Astrocyte (in vitro differentiated cells and primary cell): Measurements from ENCODE around the gene IKBKG. TPM values are rescaled to one million over a fixed set of nuclear protein-coding genes. Genes with fewer than 3 reads are reported as not detected.
"Not testable (repeated sequence)": the region's sequence is repeated elsewhere in the genome, so short reads cannot be mapped to it uniquely, and the experiment has no call there.

Source experiments
- DNase-seq: peaks from one replicate; pipeline ENCODE4 v3.0.0-alpha.2; 2010; ENCODE audit warnings: low read depth
- FAIRE-seq: peaks from 2 replicates; lab custom pipeline; 2011; peaks lifted over from hg19 to GRCh38; lab: Jason Lieb, UNC
- H2AFZ ChIP-seq: 2 replicates; pipeline ENCODE4 v1.6.0; 2012; ENCODE audit warnings: low read depth, low read length, inconsistent platforms
- H3K27ac ChIP-seq: 2 replicates; pipeline ENCODE4 v1.5.1; 2011; ENCODE audit warnings: low read depth, low read length, inconsistent platforms
- H3K27me3 ChIP-seq: 2 replicates; pipeline ENCODE4 v1.6.0; 2011; ENCODE audit warnings: low read length, inconsistent platforms; ENCODE audit not compliant: insufficient read depth
- H3K36me3 ChIP-seq: 2 replicates; pipeline ENCODE4 v1.5.1; 2011; ENCODE audit warnings: low read length, inconsistent platforms; ENCODE audit not compliant: insufficient read depth
- H3K4me1 ChIP-seq: 2 replicates; pipeline ENCODE4 v1.5.1; 2011; ENCODE audit warnings: low read length, inconsistent platforms; ENCODE audit not compliant: insufficient read depth
- H3K4me2 ChIP-seq: 2 replicates; pipeline ENCODE4 v1.6.0; 2012; ENCODE audit warnings: low read length, inconsistent platforms
- H3K4me3 ChIP-seq: 2 replicates; pipeline ENCODE4 v1.5.1; 2011; ENCODE audit warnings: low read depth, mild to moderate bottlenecking, low read length, inconsistent platforms; ENCODE audit not compliant: insufficient read depth
- H3K79me2 ChIP-seq: 2 replicates; pipeline ENCODE4 v1.6.0; 2012; ENCODE audit warnings: mild to moderate bottlenecking, low read length, inconsistent platforms; ENCODE audit not compliant: insufficient read depth
- H3K9ac ChIP-seq: 2 replicates; pipeline ENCODE4 v1.6.0; 2012; ENCODE audit warnings: mild to moderate bottlenecking, low read length, inconsistent platforms
- H3K9me3 ChIP-seq: 2 replicates; pipeline ENCODE4 v1.5.1; 2012; ENCODE audit warnings: low read depth, mild to moderate bottlenecking, low read length, inconsistent platforms; ENCODE audit not compliant: insufficient read depth
- H4K20me1 ChIP-seq: 2 replicates; pipeline ENCODE4 v1.6.0; 2012; ENCODE audit warnings: low read length, inconsistent platforms; ENCODE audit not compliant: insufficient read depth
- H3K27ac Mint-ChIP-seq: one replicate; pipeline ENCODE4 v1.8.0; 2021; ENCODE audit warnings: mild to moderate bottlenecking, mixed read lengths; ENCODE audit not compliant: unreplicated experiment
- H3K27me3 Mint-ChIP-seq: one replicate; pipeline ENCODE4 v1.8.0; 2021; ENCODE audit warnings: low read depth, mixed read lengths; ENCODE audit not compliant: unreplicated experiment
- H3K36me3 Mint-ChIP-seq: one replicate; pipeline ENCODE4 v1.8.0; 2021; ENCODE audit warnings: low read depth, mixed read lengths; ENCODE audit not compliant: unreplicated experiment
- H3K4me1 Mint-ChIP-seq: one replicate; pipeline ENCODE4 v1.8.0; 2021; ENCODE audit warnings: low read depth, mixed read lengths; ENCODE audit not compliant: unreplicated experiment
- H3K4me3 Mint-ChIP-seq: one replicate; pipeline ENCODE4 v1.8.0; 2021; ENCODE audit warnings: mild to moderate bottlenecking, moderate library complexity, mixed read lengths; ENCODE audit not compliant: unreplicated experiment
- H3K9me3 Mint-ChIP-seq: one replicate; pipeline ENCODE4 v1.8.0; 2021; ENCODE audit warnings: mild to moderate bottlenecking, mixed read lengths; ENCODE audit not compliant: unreplicated experiment
- CTCF ChIP-seq: IDR thresholded peaks from 2 replicates; pipeline ENCODE4 v1.5.1; 2011; ENCODE audit warnings: low read depth, mild to moderate bottlenecking, inconsistent platforms, low read length, moderate library complexity; ENCODE audit not compliant: insufficient read depth
- EZH2 ChIP-seq: IDR thresholded peaks from 2 replicates; pipeline ENCODE4 v1.6.1; 2012; ENCODE audit warnings: mild to moderate bottlenecking, low read length, inconsistent platforms; ENCODE audit not compliant: insufficient read depth
- total RNA-seq: library from RNA; stranded (reverse); gene quantifications from 2 replicates; pipeline ENCODE4 v1.2.1, GENCODE V29; 2021

Gene IKBKG
- total RNA-seq, 1 donor from 2014 or later: 21.4 TPM

- H3K27ac Mint-ChIP-seq: peak overlapping the region; percentile 93
- Histone ChIP-seq H2AFZ (peak overlapping the region; percentile 83), H3K79me2 (peaks cover 60% of the 10 kb centered on the region), H4K20me1 (peaks cover 19% of the 10 kb centered on the region), H3K4me1 (peaks cover 16% of the 10 kb centered on the region), H3K9me3 (no peaks in the 10 kb centered on the region), H3K4me3 (peak overlapping the region; percentile 94), H3K27ac (peak overlapping the region; percentile 89), H3K27me3 (no peaks in the 10 kb centered on the region), H3K36me3 (no peaks in the 10 kb centered on the region), H3K9ac (peak overlapping the region; percentile 98), H3K4me2 (peak overlapping the region; percentile 100)
- FAIRE-seq (peak; percentile 68), DNase-seq (no peak)
- peaks cover 3% of the 10 kb centered on the region for H3K36me3 Mint-ChIP-seq
- H3K9me3 Mint-ChIP-seq: no peaks in the 10 kb centered on the region
- peaks cover 9% of the 10 kb centered on the region for H3K4me1 Mint-ChIP-seq
- H3K4me3 Mint-ChIP-seq: peak overlapping the region; percentile 95
- no peaks in the 10 kb centered on the region for H3K27me3 Mint-ChIP-seq
- TF ChIP-seq EZH2 (no peak), CTCF (no peak)
Measured at GRCh38 chrX:154548028-154548316, 552 bp downstream of the IKBKG start.

- Histone ChIP-seq H3K4me3 (no peak overlapping the region), H2AFZ (no peak overlapping the region), H3K9ac (peak overlapping the region; percentile 38), H3K4me1 (peaks cover 16% of the 10 kb centered on the region), H3K27me3 (no peaks in the 10 kb centered on the region), H3K36me3 (no peaks in the 10 kb centered on the region), H3K9me3 (no peaks in the 10 kb centered on the region), H4K20me1 (peaks cover 32% of the 10 kb centered on the region), H3K4me2 (peak overlapping the region; percentile 62), H3K27ac (no peak overlapping the region), H3K79me2 (peaks cover 66% of the 10 kb centered on the region)
- H3K27ac Mint-ChIP-seq: peak overlapping the region; percentile 34
- TF ChIP-seq CTCF: no peak
- no peak for TF ChIP-seq EZH2
- DNase-seq (no peak), FAIRE-seq (peak; percentile 70)
- H3K4me1 Mint-ChIP-seq: peaks cover 9% of the 10 kb centered on the region
- H3K9me3 Mint-ChIP-seq: no peaks in the 10 kb centered on the region
- peak overlapping the region; percentile 16 for H3K4me3 Mint-ChIP-seq
- H3K27me3 Mint-ChIP-seq: no peaks in the 10 kb centered on the region
- H3K36me3 Mint-ChIP-seq: peaks cover 3% of the 10 kb centered on the region
Measured at GRCh38 chrX:154549766-154550165, 2.3 kb downstream of the IKBKG start.

GRCh38 chrX:154552112-154552806 lies 4.8 kb downstream of the IKBKG start:
- H3K4me3 ChIP-seq, H3K4me1 Mint-ChIP-seq, H3K27me3 Mint-ChIP-seq, H3K4me3 Mint-ChIP-seq, H3K36me3 ChIP-seq, H3K9me3 Mint-ChIP-seq, H3K9ac ChIP-seq, H2AFZ ChIP-seq, H3K4me2 ChIP-seq, H3K36me3 Mint-ChIP-seq, H3K27ac Mint-ChIP-seq, H3K27ac ChIP-seq, H3K9me3 ChIP-seq, H3K27me3 ChIP-seq, DNase-seq: not testable (repeated sequence)
- Histone ChIP-seq H3K4me1 (peaks cover 11% of the 10 kb centered on the region), H3K79me2 (peaks cover 56% of the 10 kb centered on the region), H4K20me1 (peaks cover 32% of the 10 kb centered on the region)
- FAIRE-seq: peak; percentile 26

GRCh38 chrX:154558060-154558690 lies 10.8 kb downstream of the IKBKG start:
- not testable (repeated sequence) for H3K4me1 Mint-ChIP-seq, H3K27ac Mint-ChIP-seq, FAIRE-seq

More at GRCh38 chrX:154558060-154558690, 10.8 kb downstream of the IKBKG start:
- not testable (repeated sequence) for H3K4me1 ChIP-seq, H3K27me3 Mint-ChIP-seq, H3K36me3 Mint-ChIP-seq, H3K4me3 ChIP-seq, H3K27ac ChIP-seq, H3K79me2 ChIP-seq, H2AFZ ChIP-seq, H3K4me2 ChIP-seq, DNase-seq, H3K9me3 ChIP-seq, H3K4me3 Mint-ChIP-seq, H3K36me3 ChIP-seq, H3K9me3 Mint-ChIP-seq, H3K27me3 ChIP-seq, H3K9ac ChIP-seq
- H4K20me1 ChIP-seq: peaks cover 11% of the 10 kb centered on the region
